DND-41 (cell line): ENCODE data around the gene ATOH1.

Experiments
- ATAC-seq: fragments of 200-7000 bp; cut with Tn5 transposase; 3 replicates; pipeline ENCODE4 v1.9.1; 2021; ENCODE audit warnings: low read depth; ENCODE audit not compliant: insufficient read depth
- DNase-seq: peaks from one replicate; pipeline ENCODE4 v3.0.0-alpha.2; 2020
- H2AFZ ChIP-seq: 2 replicates; pipeline ENCODE4 v1.6.0; 2012; ENCODE audit warnings: low read depth, low read length
- H3K27ac ChIP-seq: 2 replicates; pipeline ENCODE4 v1.5.1; 2012; ENCODE audit warnings: low read length, inconsistent platforms
- H3K27me3 ChIP-seq: fragments of 200-600 bp; sonication (generic); 2 replicates; pipeline ENCODE4 v1.6.0; 2012; ENCODE audit warnings: low read length, mild to moderate bottlenecking, inconsistent platforms; ENCODE audit not compliant: insufficient read depth, poor library complexity
- H3K36me3 ChIP-seq: 2 replicates; pipeline ENCODE4 v1.5.1; 2012; ENCODE audit warnings: low read length, inconsistent platforms; ENCODE audit not compliant: insufficient read depth
- H3K4me1 ChIP-seq: 2 replicates; pipeline ENCODE4 v1.5.1; 2012; ENCODE audit warnings: mild to moderate bottlenecking, low read length; ENCODE audit not compliant: insufficient read depth
- H3K4me2 ChIP-seq: 2 replicates; pipeline ENCODE4 v1.6.0; 2012; ENCODE audit warnings: mild to moderate bottlenecking, moderate library complexity, low read length, inconsistent platforms; ENCODE audit not compliant: insufficient read depth
- H3K4me3 ChIP-seq, 2 experiments: fragments of 200-600 bp in 1 of 2; shearing (Covaris generic) in 1 of 2; 2 replicates each; pipeline ENCODE4 v1.5.1; 2012 to 2016; ENCODE audit warnings: inconsistent platforms in 2 of 2, low read length in 2 of 2, mild to moderate bottlenecking in 2 of 2, low read depth in 1 of 2, moderate library complexity in 1 of 2
- H3K79me2 ChIP-seq: 2 replicates; pipeline ENCODE4 v1.6.0; 2012; ENCODE audit warnings: low read length, inconsistent platforms; ENCODE audit not compliant: insufficient read depth
- H3K9ac ChIP-seq: 2 replicates; pipeline ENCODE4 v1.6.0; 2012; ENCODE audit warnings: low read depth, mild to moderate bottlenecking, inconsistent platforms, low read length, moderate library complexity
- H3K9me3 ChIP-seq: 2 replicates; pipeline ENCODE4 v1.5.1; 2012; ENCODE audit warnings: low read length, moderate library complexity, mild to moderate bottlenecking, inconsistent platforms; ENCODE audit not compliant: insufficient read depth, severe bottlenecking
- H4K20me1 ChIP-seq: 2 replicates; pipeline ENCODE4 v1.6.0; 2012; ENCODE audit warnings: low read length; ENCODE audit not compliant: insufficient read depth
- EZH2 ChIP-seq: IDR thresholded peaks from 3 replicates; pipeline ENCODE4 v1.6.1; 2012; ENCODE audit warnings: borderline replicate concordance, low read depth, mild to moderate bottlenecking, moderate library complexity, low read length, inconsistent platforms; ENCODE audit not compliant: severe bottlenecking
- TF ChIP-seq, protein P1 (sequence below): IDR thresholded peaks from 2 replicates; pipeline ENCODE4 v1.5.1; 2012; ENCODE audit warnings: borderline replicate concordance, low read length, moderate library complexity, mild to moderate bottlenecking; ENCODE audit not compliant: poor library complexity, severe bottlenecking; ENCODE audit errors: extremely low read depth

Gene ATOH1, protein sequence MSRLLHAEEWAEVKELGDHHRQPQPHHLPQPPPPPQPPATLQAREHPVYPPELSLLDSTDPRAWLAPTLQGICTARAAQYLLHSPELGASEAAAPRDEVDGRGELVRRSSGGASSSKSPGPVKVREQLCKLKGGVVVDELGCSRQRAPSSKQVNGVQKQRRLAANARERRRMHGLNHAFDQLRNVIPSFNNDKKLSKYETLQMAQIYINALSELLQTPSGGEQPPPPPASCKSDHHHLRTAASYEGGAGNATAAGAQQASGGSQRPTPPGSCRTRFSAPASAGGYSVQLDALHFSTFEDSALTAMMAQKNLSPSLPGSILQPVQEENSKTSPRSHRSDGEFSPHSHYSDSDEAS

DNA sequence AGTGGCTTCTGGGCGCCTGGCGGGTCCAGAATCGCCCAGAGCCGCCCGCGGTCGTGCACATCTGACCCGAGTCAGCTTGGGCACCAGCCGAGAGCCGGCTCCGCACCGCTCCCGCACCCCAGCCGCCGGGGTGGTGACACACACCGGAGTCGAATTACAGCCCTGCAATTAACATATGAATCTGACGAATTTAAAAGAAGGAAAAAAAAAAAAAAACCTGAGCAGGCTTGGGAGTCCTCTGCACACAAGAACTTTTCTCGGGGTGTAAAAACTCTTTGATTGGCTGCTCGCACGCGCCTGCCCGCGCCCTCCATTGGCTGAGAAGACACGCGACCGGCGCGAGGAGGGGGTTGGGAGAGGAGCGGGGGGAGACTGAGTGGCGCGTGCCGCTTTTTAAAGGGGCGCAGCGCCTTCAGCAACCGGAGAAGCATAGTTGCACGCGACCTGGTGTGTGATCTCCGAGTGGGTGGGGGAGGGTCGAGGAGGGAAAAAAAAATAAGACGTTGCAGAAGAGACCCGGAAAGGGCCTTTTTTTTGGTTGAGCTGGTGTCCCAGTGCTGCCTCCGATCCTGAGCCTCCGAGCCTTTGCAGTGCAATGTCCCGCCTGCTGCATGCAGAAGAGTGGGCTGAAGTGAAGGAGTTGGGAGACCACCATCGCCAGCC lies at the start of gene ATOH1:
ATOH1 (plus strand) TSS at position 422 of the 663 bp plus-strand sequence; CDS start at position 596, 174 bp downstream.
- H3K4me2 ChIP-seq, result no peak within 1 kb of the TSS
- H3K9me3 ChIP-seq, result no peaks in the 10 kb centered on the region
- no peaks in the 10 kb centered on the region for H3K27me3 ChIP-seq
- H2AFZ ChIP-seq, result no peak within 1 kb of the TSS
- no peak within 1 kb of the TSS for H3K9ac ChIP-seq
- DNase-seq (no peak), ATAC-seq (no peak)
- no peaks in the 10 kb centered on the region for H4K20me1 ChIP-seq
- TF ChIP-seq, protein P1, sequence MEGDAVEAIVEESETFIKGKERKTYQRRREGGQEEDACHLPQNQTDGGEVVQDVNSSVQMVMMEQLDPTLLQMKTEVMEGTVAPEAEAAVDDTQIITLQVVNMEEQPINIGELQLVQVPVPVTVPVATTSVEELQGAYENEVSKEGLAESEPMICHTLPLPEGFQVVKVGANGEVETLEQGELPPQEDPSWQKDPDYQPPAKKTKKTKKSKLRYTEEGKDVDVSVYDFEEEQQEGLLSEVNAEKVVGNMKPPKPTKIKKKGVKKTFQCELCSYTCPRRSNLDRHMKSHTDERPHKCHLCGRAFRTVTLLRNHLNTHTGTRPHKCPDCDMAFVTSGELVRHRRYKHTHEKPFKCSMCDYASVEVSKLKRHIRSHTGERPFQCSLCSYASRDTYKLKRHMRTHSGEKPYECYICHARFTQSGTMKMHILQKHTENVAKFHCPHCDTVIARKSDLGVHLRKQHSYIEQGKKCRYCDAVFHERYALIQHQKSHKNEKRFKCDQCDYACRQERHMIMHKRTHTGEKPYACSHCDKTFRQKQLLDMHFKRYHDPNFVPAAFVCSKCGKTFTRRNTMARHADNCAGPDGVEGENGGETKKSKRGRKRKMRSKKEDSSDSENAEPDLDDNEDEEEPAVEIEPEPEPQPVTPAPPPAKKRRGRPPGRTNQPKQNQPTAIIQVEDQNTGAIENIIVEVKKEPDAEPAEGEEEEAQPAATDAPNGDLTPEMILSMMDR, result no peak
- TF ChIP-seq EZH2, result no peak
- H3K27ac ChIP-seq, result no peak within 1 kb of the TSS
- H3K36me3 ChIP-seq, result no peaks in the 10 kb centered on the region
- H3K4me1 ChIP-seq, result no peaks in the 10 kb centered on the region
- H3K4me3 ChIP-seq, result no peak within 1 kb of the TSS
- no peaks in the 10 kb centered on the region for H3K79me2 ChIP-seq

DNA sequence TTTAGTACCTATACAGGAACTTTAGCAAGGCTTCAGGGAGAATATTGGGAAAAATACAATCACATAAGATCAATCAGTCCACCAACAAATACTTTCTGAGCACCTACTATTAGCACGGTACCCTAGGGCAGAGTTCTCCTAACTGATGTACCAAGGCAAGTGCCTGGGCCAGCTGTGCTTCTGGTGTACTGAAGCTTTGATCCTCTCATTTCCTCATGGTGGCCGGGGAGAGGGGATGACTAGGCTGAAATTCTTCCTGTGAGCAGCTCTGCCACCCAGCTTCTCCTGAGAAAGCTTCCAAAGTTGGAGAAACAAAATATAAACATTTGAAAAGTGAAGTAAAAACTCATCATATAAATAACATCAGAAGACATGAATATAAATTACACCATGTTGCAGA lies 49.3 kb upstream of the ATOH1 start:
- Histone ChIP-seq H3K27ac (no peak overlapping the region), H2AFZ (no peak overlapping the region), H3K9ac (no peak overlapping the region), H3K27me3 (peaks cover 2% of the 10 kb centered on the region), H3K4me3 (no peak overlapping the region), H3K4me1 (no peaks in the 10 kb centered on the region), H3K79me2 (no peaks in the 10 kb centered on the region), H3K4me2 (no peak overlapping the region), H3K9me3 (no peaks in the 10 kb centered on the region), H4K20me1 (no peaks in the 10 kb centered on the region), H3K36me3 (no peaks in the 10 kb centered on the region)
- DNase-seq, result no peak
- no peak for TF ChIP-seq EZH2
- TF ChIP-seq, protein P1, result no peak
- no peak for ATAC-seq

DNA sequence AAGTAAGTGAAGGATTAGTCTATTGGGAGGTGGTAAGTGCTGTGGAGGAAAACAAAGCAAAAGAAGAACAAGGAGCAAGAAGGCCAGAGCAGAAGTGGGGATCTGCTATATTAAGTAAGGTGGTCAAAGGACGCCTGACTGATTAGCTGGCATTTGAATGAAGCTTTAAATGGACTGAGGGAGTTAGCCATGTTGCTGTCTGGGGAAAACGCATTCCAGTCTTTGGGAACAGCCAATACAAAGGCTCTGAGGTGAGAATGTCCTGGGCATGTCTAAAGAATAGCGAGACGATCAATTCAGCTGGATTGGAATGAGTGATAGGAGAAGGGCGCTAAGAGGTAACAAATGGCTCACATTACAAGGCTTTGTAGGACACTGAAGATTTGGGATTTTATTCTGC lies 48.5 kb upstream of the ATOH1 start:
- Histone ChIP-seq H3K27me3 (peaks cover 2% of the 10 kb centered on the region), H2AFZ (no peak overlapping the region), H3K36me3 (no peaks in the 10 kb centered on the region), H3K4me3 (no peak overlapping the region), H3K4me2 (no peak overlapping the region), H3K4me1 (no peaks in the 10 kb centered on the region), H3K9ac (no peak overlapping the region), H3K27ac (no peak overlapping the region), H4K20me1 (no peaks in the 10 kb centered on the region), H3K79me2 (no peaks in the 10 kb centered on the region), H3K9me3 (no peaks in the 10 kb centered on the region)
- no peak for TF ChIP-seq EZH2
- TF ChIP-seq, protein P1, result no peak
- DNase-seq (no peak), ATAC-seq (no peak)
